Fibroblast of villous mesenchyme (primary cell): ENCODE results near the gene NKG7. TPM values are rescaled to one million over a fixed set of nuclear protein-coding genes. Genes with fewer than 3 reads are reported as not detected.

ENCODE experiments used
- DNase-seq: peaks from one replicate; pipeline ENCODE4 v3.0.0-alpha.2; 2010; ENCODE audit warnings: low read depth
- H3K4me3 ChIP-seq: 2 replicates; pipeline ENCODE4 v1.5.1; 2011; ENCODE audit warnings: low read depth, mild to moderate bottlenecking, low read length
- total RNA-seq: library from RNA; depleted of rRNA; stranded (reverse); fragments of >200 nt; gene quantifications from 2 replicates; pipeline ENCODE4 v1.2.3, GENCODE V29; 2012
- TF ChIP-seq, protein P1 (sequence below): IDR thresholded peaks from 2 replicates; pipeline ENCODE4 v1.5.1; 2012; ENCODE audit warnings: low read depth, mild to moderate bottlenecking, low read length; ENCODE audit not compliant: insufficient read depth

The NKG7 gene
- total RNA-seq, 1 donor: not detected

GRCh38 chr19:51339313-51339686 is 33.2 kb downstream of the NKG7 start:
- DNase-seq: no peak
- TF ChIP-seq, protein P1, sequence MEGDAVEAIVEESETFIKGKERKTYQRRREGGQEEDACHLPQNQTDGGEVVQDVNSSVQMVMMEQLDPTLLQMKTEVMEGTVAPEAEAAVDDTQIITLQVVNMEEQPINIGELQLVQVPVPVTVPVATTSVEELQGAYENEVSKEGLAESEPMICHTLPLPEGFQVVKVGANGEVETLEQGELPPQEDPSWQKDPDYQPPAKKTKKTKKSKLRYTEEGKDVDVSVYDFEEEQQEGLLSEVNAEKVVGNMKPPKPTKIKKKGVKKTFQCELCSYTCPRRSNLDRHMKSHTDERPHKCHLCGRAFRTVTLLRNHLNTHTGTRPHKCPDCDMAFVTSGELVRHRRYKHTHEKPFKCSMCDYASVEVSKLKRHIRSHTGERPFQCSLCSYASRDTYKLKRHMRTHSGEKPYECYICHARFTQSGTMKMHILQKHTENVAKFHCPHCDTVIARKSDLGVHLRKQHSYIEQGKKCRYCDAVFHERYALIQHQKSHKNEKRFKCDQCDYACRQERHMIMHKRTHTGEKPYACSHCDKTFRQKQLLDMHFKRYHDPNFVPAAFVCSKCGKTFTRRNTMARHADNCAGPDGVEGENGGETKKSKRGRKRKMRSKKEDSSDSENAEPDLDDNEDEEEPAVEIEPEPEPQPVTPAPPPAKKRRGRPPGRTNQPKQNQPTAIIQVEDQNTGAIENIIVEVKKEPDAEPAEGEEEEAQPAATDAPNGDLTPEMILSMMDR: no peak
- peak overlapping the region; percentile 76 for H3K4me3 ChIP-seq

- TF ChIP-seq, protein P1: peak; percentile 86
Measured at GRCh38 chr19:51338563-51339312, 33.7 kb downstream of the NKG7 start.

DNA sequence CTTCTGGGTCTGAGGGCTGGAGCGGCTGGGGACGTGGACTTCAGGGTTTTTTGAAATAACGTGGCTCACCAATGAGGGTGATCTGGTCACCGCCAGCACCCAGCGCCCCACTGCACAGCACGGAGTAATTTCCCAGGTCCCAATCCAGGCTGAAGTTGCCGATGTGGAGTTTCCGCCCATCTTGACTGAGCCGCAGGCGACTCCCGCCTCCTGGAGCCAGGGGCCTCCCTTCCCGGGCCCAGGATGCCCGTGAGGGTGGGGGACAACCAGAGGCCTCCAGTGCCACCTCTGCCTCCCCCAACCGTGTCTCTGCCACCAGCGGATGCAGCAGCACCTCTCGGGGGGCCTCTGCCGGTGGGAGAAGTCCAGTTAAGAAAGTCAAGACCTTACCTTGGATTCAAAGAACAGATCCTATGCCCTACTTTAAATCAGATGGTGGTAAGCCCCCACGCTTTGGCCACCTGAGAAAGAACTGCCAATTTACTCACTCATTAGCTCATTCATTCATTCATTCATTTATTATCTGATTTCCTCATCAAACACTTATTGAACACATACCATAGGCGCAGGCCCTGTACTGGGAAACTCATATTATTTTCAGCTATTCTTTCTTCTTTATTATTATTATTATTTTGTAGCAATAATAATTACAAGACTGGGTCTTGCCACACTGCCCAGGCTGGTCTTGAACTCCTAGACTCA is 34.4 kb downstream of the NKG7 start:
- H3K4me3 ChIP-seq: no peak overlapping the region
- TF ChIP-seq, protein P1: no peak

More at GRCh38 chr19:51338563-51339312, 33.7 kb downstream of the NKG7 start:
- DNase-seq: peak; percentile 75
- H3K4me3 ChIP-seq: peak overlapping the region; percentile 76

DNA sequence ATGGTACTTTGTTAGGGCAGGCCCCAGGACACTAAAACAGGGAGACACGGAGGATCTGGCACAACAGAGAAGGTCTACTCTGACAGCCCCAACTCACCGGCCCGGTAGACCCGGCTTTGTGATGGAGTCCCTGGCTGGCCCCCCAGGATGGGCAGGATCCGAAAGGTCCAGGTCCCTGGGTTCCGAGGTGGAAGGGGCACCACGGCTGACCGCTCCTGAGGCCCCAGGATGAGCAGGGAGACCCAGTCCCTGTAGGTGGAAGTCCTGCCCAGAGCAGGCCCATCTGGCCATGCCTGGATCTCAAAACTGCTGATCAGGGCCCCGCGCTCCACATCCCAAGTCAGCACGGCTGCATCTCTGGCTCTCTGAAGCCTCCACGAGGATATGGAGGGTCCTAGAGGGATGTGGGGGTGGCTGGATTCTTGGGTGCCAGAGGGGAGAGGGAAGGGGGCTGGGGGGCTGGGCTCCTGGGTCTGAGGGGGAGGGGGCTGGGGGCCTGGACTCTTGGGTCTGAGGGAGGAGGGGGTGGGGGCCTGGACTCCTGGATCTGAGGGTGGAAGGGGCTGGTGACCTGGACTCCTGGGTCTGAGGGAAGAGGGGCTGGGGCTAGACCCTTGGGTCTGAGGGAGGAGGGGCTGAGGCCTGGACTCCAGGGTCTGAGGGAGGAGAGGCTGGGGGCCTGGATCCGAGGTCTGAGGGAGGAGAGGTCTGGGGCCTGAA is 35.2 kb downstream of the NKG7 start:
- DNase-seq: no peak
- H3K4me3 ChIP-seq: no peak overlapping the region
- TF ChIP-seq, protein P1: no peak

More for the DNA sequence above, 34.4 kb downstream of the NKG7 start:
- DNase-seq: no peak

DNA sequence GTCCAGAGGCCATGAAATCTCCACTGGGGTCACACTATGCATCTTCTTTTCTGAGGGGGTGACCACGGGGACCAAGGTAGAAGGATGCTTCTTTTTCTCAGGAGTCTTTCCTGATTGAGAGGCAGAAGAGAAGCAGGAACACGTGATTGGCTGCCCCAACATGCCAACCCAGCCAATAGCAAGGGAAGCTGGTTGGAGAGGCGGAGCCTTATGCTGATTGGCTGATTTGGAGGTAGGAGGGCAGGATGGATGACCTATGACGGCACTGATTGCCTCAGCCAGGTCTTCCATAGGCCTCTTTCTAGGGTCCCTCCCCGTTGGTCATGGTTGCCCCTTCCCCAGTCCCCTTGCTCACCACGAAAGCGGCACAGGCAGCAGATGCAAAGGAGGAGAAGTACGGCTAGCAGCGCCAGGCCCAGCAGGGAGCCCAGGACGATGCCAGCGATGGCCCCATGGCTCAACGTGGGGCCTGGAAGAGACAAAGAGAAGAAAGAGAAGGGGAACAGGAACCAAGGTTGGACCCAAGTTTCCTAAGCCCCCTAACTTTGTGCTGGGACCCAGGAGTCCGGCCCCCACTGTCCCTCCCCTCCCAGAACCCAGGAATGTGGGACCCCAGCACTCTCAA is 38.5 kb downstream of the NKG7 start:
- no peak overlapping the region for H3K4me3 ChIP-seq
- TF ChIP-seq, protein P1: no peak
- DNase-seq: no peak

- no peak overlapping the region for H3K4me3 ChIP-seq
- TF ChIP-seq, protein P1: no peak
- no peak for DNase-seq
Measured at GRCh38 chr19:51331716-51332115, 40.7 kb downstream of the NKG7 start.
